NCI-H1417 (cell line): ENCODE data around the gene LAPTM5.

Source experiments
- DNase-seq, 3 experiments: peaks; one replicate each; lab custom pipeline; 2025; lab: John Stamatoyannopoulos, UW

The LAPTM5 gene

DNA sequence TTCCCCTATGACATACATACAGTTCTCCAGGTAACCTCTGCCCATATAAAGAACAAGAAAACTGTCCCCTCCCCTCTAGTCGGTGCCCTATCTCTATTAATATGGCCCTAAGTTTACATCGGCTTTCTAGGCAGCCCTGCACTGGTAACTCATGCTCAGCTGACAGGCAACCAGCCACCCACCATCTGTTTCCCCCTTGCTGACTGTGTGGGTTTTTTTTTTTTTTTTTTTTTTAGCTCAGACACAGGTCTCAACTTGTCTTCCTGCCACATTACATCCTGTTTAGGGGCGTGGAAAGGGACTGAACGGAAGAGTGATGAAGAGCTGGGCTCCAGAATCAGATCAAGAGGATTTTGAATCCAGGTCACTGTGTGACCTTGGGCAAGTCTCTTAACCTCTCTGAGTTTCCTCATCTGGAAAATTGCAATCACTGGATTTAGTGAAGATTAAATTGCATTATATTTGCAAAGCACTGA, 14.0 kb downstream of the LAPTM5 start:
- peak in 2 of 3 experiments; percentile 7 to 56 for DNase-seq

DNA sequence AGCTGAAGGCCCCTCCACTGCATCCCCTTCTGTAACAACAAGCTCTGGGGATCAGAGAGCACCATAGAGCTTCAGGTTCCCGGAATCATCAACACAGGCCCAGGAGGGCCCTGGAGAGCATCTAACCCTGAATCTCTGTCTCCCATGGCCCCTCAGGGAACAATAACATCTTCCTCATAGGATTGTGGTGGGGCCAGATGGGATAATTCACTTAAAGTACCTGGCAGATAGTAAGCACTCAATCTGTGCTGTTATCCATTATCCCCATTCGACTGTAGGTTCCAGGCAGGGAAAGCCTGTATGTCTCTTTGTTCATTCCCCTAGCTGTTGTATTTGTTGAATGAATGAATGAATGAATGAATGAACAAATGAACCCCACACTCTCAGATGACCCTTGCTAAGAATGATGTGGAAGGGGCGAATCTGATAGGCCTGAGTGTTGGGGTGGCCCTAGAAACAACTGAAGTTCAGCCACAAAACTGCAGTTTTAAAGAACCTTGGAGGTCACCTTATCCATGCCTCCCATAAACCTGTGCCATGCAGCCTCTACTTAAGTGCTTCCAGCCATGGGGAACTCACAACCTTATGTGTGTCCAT, 14.5 kb downstream of the LAPTM5 start:
- no peak for DNase-seq

DNA sequence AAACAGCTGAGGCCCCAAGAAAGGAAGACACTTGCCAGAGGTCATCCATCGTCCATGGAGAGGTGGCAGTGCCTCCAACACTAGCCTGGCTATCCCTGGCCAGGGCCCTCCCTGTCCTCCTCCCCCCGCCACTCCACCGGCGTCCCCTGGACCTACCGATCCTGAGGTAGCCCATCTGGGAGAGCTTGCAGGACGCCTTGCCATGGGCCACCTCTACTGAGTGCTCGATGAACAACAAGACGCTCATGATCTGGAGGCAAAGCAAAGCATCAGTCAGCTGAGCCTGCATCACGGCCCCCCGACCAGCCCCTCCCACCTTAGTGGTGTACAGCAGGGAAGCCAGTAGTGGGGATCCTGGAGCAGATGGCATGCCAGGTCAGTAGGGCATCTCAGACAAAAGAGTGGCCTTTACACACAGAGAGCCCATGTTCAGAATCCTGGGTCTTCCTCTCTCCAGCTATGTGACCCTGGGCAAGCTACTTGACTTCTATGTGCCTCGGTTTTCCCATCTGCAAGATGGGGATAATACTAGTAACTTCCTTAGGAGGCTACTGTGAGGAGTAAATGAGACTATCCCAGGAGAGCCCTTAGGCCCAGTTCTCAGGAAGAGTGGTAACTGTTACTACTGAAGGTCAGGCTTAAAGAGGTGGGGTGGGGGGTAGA, 15.1 kb downstream of the LAPTM5 start:
- DNase-seq = no peak

DNA sequence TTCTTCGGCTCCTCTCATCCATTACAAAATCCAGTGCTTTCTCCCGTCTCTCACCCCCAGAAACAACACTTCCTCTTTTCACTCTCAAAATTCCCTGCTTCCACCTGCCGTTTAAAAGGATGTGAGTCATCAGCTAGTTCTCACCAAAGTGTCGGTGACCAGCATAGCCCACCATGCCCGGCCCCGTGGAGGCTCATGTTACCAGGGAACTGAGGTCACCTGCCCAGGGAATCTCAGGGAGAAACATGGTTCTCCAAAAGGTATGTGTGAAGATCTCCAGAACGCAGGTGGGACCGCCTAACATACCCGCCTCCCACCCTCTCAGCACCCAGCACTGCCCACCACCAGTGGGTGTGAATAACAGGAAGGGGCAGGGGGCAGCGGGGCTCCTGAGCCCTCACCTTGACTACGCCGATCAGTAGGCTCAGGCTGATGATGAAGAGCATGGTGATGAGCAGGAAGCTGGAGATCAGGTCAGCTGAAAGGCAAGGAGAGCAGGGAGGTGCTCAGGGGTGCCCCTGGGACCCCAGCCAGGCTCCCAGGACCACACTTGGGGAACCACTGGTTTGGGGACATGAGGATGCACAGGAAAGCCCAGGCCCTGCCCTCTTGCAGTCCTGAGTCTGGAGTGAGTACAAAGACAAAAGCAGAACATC, 16.2 kb downstream of the LAPTM5 start:
- DNase-seq = no peak

DNA sequence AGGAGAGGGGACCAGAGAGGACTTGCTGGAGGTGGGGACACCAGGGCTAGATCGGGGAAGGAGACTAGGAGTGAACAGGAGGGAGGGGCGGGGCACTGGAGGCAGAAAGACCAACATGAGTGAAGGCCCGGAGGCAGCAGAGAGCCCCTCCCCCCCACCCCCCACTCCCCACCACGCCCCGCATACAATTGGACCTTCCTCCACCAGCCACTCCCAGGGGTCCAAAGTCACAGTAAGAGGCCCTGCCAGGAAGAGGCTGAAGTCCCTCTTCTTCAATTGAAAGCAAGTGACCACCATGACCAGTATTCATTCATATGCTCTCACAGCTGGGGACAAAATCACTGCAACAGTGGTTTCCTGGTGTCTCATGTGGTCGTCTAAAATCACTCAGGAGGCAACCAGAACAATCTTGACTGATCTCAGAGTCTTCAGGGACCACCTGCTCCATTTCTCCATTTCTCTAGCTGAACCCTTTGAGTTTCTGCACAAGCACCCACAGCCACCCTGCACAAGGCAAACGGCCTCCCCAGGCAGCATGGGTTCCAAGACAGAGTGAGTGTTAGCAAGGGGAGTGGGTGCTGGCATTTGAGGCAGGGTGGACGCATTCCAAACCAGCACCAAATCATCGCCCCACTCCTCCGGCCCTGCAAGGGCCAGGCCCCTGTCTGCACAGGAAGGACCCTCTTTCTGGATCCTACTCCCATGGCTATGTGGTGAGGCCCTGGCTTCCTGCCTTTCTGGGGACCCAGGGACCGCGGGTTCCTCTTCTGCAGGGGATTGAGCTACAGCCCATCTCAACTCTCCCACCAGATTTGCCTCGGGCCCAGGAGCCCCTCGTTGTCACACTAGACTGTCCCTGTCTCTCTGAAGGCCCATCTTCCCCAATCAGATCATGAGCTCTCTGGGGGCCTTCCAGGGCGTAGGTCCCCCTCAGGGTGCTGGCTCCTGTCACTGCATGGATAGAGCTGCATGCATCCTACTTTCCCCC, 17.0 kb downstream of the LAPTM5 start:
- DNase-seq = no peak

DNA sequence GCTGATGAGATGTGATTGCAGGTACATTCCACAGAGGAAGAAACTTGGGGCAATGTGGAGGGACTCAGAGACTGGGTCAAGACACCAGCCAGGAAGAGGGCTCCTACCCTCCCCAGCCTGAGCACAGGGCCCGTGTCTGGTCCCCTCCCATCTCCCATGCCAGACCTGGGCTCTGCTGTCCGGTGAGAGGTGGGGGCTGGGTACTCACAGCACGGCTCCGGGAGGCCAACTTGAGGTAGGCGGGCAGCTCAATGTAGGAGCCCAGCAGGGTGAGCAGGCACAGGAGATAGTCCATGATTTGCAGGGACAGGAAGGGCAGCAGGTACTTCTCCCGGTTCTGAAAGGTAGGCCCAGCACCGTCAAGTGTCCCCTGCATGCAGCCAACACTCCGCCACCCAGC, 18.0 kb downstream of the LAPTM5 start:
- no peak for DNase-seq

DNA sequence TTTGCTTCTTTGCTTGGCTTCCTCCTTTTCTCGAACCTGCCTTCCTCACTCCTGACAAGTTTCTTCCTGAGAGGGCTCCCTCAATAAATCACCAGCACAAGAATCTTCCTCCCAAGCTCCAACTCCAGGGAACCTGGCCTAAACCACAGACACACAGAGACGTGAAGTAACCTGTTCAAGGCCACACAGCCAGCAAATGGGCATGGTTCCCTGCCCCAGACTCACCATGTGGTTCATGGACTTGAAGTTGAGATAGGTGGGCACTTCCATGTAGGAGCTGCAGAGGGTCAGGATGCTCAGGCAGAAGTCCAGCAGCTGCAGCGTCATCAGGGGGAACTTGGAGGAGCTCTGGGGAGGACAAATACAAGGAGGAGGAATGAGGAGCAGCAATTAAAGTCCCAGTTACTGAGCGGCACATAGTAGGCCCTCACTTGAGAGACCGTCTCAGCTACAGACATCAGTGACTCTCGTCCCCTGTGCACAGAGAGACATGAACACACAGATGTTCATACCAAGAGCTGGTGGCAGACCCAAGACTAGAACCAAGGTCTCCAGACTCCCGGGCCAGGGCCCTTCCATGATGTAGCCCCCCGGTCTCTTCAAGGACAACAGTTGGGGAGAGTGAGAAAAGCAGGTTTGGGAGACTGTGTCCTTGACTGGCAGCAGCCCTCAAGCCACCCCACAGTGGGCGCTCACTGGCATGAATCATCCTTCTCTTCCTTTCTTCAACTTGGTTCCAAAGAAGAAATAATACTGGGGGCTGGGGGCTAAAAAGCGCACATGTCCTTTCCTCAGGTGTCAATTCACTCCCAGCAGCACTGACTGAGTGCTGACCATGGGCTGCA, 18.6 kb downstream of the LAPTM5 start:
- DNase-seq = no peak

DNA sequence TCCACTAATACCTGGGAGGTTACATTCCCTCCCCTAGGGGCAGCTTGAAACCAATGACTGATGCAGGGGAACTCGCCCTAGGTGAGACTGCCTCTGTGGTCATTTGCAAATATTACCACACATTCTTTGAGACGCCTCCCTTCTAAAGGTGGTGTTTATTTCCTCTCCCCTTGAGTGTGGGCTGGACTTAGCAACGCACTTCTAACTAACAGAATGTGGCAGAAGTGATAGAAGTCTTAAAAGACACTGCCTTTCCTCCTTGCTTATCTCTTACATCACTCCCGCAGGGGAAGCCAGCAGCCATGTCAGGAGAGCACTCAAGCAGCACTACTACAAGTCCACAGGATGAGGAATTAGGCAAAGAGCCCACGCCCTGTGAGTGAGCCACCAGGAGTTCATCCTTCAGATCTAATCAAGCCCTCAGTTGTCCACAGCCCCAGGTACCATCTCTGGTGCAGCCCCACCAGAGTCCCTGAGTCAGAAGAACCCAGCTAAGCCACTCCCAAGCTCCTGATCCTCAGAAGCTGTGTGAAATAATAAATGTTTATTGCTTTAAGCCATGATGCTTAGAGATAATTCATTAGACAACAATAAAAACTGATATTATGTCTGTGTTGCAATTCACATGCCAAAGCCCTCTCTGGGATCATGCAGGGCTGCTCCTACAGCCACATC, 19.4 kb downstream of the LAPTM5 start:
- no peak for DNase-seq

DNA sequence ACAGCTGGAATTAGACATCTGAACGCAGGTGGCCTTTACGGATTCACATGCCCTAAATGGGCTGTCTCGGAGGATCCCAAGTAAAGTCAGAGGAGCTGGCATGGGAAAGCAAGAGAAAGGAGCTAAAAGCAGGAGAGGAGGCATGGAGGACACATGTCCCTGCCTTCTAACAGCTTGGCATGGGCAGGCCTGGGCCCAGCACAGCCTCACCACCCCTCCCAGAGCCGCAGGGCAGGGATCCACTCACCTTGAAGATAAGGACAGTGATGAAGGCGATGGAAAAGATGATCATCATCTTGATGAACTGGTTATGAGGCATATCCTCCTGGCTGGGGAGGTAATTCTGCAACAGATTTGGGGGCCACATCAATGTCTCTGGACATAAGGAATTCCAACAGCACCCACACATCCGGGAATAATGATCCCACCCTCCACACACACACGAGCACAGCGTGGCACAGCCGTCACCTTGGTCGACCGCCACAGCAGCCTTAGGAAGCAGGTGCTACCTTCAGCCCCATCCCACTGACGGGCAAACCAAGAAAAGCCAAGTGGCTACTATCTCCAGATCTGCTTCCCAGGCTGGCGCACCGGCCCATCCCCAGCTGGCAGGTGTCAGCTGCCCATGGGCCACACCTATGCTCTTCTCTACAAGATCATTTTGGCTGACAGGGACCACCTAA, 20.1 kb downstream of the LAPTM5 start:
- no peak for DNase-seq

DNA sequence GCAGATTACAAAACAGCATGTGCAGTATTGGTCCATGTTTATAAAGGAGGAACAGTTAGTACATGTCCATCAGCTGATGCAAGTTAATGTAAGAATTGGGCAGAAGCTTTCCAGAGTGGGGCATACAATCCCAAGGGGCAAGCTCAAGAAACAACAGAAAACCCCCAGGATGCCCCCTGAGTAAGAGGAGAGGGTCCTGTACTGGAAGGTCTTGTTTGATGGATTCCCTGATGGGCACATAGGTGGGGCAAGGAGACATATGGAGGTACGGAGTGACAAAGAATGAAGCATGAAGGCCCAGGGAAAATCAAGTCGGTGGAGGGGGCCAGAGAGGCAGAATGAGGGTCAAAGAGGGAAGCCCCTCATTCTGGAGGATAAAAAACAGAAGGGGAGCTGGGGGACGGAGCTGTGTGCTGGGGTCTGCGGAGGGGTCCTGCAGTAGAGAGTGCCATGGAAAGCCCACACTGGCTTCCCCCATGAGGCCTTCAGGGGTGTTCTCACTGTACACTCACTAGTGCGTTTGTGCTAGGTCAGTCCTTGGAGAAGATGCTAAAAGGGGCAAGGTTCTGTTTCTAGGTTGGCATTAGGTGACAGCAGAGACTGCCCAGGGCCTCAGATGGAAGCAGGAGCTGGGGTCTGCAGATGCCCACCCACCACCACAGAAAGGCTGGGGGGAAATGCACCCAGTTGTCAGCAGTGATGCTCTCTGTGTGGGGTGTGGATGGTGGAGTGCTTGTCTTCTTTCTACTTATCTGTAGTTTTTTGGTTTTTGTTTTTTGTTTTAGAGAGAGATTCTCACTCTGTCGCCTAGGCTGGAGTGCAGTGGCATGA, 21.7 kb downstream of the LAPTM5 start:
- DNase-seq = no peak

DNA sequence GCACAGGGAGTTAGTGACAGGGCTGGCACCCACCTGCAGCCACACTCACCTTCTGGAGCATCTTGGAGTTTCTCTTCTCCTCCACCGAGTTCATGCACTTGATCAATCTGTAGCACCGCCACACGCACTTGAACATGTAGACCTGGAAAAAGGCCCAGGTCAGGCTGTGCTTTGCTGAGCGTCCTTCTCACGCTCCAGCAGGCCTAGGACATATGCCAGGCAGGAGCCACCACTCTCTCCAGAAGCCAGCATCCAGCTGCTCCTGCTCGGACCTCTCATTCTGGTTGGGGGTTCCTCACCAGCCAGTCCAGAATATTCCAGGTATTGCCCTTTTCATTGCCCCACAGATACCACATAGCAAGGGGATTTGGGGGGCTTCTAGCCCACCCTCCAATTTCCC, 22.4 kb downstream of the LAPTM5 start:
- no peak for DNase-seq

DNA sequence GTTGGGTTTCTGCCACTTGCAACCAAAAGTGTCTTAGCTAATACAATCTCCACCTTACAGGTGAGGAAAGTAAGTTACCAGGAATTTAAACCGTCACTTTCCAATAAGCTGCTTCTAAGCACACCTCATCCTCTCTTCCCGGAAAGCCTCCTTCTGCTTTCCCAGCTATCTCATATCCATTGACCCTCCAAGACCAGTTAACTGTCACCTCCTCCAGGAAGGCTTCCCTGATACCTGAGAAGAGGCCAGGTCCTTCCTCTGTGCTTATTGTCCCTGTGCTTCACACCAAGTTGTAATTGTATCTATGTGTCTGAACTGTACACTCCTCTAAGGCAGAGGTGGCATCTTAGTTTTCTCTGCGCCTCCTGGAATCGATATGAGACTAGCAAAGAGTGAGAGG, 23.0 kb downstream of the LAPTM5 start:
- DNase-seq = no peak

DNA sequence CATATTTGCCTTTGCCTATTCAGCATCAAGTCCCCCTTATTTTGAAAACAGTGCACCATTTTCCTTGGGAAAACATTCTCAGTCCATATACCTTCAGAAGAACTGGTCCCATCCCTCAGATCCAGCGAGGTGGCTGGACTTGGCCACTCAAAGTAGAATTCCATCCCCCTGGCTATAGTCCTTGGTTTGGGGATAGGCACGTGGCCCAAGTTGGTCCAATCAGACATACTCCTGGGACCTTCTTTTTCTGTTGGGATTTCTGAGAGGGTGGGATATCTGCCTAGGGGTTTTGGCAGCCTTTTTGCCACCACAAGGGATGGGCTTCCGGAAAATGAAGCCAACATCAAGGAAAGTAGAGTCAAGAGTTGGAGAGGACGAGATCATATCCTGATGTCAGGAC, 23.5 kb downstream of the LAPTM5 start:
- DNase-seq = no peak

DNA sequence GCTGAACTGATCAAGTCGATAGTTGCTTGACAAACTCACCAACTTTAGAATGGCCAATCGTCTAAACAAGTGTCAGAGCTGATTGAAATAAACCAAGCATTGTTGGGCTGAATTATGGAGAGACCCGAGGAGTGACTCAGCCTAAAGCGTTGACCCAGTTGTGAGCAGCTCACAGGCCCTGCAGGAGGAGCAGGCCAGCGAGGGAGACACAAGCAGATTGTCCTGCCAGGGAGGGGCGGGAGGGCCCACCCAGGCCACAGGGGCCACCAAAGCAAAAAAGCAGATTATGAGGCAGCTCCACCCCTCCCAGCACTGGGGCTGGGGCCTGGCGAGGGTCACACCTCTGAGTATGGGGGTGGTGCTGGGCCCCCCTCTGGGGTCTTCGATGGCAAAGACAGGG, 24.1 kb downstream of the LAPTM5 start:
- DNase-seq = no peak

DNA sequence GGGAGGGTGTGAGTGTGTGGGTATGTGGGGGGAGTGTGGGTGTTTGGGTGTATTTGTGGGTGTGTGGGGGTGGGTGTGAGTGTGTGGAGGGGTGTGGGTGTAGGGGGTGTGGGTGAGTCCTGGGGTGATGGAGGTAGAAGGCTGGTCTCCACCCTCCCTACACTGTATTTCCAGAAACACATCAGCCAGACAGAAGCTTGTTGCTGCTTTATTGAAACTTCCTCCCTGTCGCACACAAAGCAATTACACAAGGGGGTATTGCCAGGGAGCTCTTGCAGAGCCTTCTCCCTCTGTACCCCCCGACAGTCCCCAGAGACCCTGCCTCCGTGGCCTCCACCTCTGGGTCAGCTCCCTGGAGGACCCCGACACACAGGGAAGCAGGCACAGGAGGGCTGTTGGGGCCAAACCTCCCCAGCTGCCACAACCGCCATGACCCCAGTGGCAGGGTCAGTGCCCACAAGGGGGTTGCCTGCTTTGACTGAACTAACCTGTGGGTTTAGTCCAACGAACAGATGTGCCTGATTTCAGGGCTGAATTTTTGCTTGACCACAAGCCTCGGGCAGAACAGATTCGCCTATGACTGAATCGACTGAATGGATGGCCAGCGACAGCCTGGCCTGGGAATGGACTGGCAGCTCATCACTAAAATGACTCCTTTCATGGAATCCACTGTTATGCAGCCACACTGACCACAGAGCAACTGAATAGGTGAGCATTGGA, 25.1 kb downstream of the LAPTM5 start:
- no peak for DNase-seq

DNA sequence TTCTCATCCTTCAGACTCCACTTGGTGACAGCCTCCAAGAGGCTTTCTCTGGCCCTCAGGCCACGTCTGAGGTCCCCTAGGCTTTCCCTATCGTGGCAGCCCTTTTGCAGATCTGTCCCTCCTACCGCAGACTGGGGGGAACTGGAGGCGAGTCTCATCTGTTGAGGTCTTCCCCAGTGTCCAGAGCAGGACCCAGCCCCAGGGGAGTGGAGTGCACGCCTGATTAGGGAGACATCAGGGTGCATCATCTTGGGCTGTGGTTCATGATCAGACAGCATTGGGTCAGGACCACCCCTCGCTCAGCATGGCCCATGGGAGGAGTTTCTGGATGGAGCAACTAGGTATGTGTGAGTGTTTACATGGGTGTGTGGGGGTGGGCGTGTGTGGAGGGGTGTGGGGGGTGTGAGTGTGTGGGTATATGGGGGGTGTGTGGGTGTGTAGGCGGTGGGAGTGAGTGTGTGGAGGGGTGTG, 25.7 kb downstream of the LAPTM5 start:
- no peak for DNase-seq

DNA sequence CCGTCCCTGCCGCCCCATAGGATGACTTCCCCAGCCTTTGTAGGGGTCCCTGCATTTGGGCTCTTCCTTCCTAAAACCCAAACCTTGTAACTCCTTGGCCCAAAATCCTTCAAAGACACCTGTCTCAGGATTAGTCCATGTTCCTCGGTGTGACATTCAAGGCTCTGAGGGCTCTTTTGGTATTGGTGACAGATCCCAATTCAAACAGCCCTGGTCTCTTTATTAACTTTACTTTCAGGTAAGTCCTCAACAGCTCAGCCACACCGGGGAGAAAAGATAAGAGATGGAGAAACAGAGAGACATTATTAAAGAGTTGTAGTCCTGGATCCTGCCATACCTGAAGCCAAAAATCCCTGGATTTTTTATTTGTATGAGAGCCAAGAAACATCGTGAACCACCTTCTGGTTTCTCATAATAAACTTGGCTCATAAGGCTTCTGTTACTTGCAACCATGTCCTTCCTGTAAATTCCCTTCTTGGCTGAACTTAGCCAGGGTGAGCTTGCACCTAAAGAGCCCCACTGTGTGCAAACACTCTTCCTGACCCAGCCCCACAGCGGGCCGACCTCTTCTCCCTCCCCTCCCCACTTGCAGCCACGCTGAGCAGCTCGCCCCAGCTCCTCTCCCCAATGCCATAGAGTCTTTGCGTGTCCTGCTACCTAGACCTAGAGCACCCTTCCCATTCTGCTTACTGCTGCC, 26.3 kb downstream of the LAPTM5 start:
- no peak for DNase-seq
